Activated naive CD8-positive, alpha-beta T cell treated with anti-CD3 and anti-CD28 coated beads, Interleukin-2, amount 50 U/mL, for 24 hours (primary cell): ENCODE data around the gene TBCD.

Experiments used
- ATAC-seq: fragments of 150-1000 bp; cut with Tn5 transposase; one replicate; pipeline ENCODE4 v1.10.0; 2021
- DNase-seq: peaks from one replicate; pipeline ENCODE4 v3.0.0; 2021
- H3K27ac Mint-ChIP-seq: one replicate; pipeline ENCODE4 v1.8.0; 2021; ENCODE audit warnings: mild to moderate bottlenecking, mixed read lengths
- H3K27me3 Mint-ChIP-seq: one replicate; pipeline ENCODE4 v1.8.0; 2021; ENCODE audit warnings: mixed read lengths
- H3K36me3 Mint-ChIP-seq: one replicate; pipeline ENCODE4 v1.8.0; 2021; ENCODE audit warnings: low read depth, mixed read lengths
- H3K4me1 Mint-ChIP-seq: one replicate; pipeline ENCODE4 v1.8.0; 2021; ENCODE audit warnings: mixed read lengths
- H3K4me3 Mint-ChIP-seq: one replicate; pipeline ENCODE4 v1.8.0; 2021; ENCODE audit warnings: mild to moderate bottlenecking, moderate library complexity, mixed read lengths
- H3K9me3 Mint-ChIP-seq: one replicate; pipeline ENCODE4 v1.8.0; 2021; ENCODE audit warnings: mixed read lengths

TBCD gene

DNA sequence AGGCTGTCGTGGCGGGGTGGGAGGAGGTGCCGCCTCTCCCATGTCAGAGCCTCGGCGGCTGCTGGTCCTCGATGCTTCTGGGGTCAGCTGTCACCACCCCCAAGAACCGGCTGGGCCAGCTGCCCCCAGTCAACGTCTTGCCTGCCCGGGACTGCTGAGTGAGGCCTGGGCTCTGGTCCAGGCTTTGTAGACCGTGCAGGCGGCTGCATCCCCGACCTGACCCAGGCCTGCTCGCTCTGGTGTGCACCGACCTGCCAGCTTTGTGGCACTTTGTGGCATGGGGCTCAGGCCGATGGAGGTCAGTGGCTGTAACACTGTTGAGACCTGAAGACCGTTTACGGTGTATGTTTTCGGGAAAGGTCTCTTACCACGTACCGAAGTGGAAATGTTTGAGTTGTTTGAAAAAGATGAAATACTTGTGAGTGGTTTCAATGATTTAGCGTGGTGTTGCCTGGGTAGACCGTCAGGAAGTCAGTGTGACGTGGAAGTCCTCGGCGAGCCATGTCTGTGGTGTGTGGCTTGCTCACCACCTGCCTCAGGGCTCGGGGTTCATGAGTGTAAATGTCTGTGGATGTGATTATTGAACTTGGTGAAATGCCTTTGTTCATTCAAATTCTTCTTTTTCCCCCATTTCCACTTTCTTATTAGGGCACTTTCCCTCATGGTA lies 141.2 kb downstream of the TBCD start:
- H3K27ac Mint-ChIP-seq: peak overlapping the region; percentile 77
- peak; percentile 53 for DNase-seq
- H3K27me3 Mint-ChIP-seq: no peaks in the 10 kb centered on the region
- H3K4me3 Mint-ChIP-seq: peak overlapping the region; percentile 58
- H3K36me3 Mint-ChIP-seq: peaks cover 20% of the 10 kb centered on the region
- peak; percentile 90 for ATAC-seq
- peaks cover 31% of the 10 kb centered on the region for H3K4me1 Mint-ChIP-seq
- no peaks in the 10 kb centered on the region for H3K9me3 Mint-ChIP-seq

DNA sequence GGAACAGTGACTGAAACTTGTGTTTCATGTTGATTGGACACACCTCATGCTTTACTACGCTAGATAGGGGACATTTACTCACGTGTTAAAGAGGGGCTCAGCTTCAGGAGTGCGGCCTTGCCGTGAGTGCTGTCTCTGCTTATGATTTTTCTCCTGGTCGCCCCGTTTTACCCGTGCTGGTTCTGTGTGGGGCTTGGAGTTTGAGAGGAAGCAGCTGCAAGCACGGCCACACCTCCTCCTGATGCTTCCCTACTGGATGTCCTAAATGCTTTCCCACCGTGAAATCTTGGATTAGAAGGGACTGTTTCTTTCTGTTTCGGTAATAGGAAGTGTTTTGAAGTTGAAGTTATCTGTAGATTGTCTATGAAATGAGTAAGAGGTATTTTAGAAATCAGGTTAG lies 141.9 kb downstream of the TBCD start:
- Mint-ChIP-seq H3K36me3 (peaks cover 24% of the 10 kb centered on the region), H3K4me3 (peak overlapping the region; percentile 58), H3K4me1 (peaks cover 31% of the 10 kb centered on the region), H3K9me3 (no peaks in the 10 kb centered on the region), H3K27ac (peak overlapping the region; percentile 77), H3K27me3 (no peaks in the 10 kb centered on the region)
- ATAC-seq (no peak), DNase-seq (no peak)

DNA sequence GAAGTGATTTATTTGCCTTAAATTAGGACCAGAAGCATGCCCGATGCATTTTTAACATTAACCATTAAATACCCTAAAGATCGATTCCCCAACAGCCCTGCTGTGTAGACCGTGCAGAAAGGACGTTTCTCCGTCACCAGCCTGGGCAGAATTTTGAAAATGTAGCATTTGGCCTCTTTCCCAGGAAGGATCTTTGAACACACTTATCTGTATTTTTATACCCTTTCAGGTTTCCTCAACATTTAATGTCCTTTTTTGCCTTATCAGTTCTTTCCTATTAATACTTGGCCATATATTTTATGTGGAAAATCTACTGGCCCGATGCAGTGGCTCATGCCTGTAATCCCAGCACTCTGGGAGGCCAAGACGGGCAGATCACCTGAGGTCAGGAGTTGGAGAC lies 142.5 kb downstream of the TBCD start:
- peak overlapping the region; percentile 58 for H3K4me3 Mint-ChIP-seq

DNA sequence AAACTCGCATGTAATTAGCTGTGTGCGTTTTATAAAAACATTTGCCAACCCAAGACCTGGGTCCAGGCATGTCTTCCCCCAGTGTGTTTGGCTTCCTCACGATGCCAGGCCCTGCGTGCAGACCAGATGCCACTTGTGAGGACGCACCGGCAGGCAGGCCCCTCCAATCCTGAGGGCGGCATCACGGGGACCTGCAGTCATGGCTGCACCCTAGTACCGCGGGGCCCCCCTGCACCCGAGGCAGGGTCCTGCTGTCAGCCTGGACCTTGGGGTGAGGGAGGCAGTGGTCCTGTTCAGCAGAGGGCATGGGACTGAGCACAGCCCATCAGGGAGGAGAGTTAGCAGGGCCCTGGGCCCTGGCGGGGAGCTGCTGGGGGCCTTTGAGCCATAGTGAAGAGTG lies 143.2 kb downstream of the TBCD start:
- H3K4me3 Mint-ChIP-seq: no peak overlapping the region

More for the DNA sequence above, 142.5 kb downstream of the TBCD start:
- no peak for ATAC-seq
- peak overlapping the region; percentile 30 for H3K27ac Mint-ChIP-seq
- H3K27me3 Mint-ChIP-seq: no peaks in the 10 kb centered on the region
- peaks cover 28% of the 10 kb centered on the region for H3K36me3 Mint-ChIP-seq
- DNase-seq: no peak
- no peaks in the 10 kb centered on the region for H3K9me3 Mint-ChIP-seq
- H3K4me1 Mint-ChIP-seq: peaks cover 31% of the 10 kb centered on the region

DNA sequence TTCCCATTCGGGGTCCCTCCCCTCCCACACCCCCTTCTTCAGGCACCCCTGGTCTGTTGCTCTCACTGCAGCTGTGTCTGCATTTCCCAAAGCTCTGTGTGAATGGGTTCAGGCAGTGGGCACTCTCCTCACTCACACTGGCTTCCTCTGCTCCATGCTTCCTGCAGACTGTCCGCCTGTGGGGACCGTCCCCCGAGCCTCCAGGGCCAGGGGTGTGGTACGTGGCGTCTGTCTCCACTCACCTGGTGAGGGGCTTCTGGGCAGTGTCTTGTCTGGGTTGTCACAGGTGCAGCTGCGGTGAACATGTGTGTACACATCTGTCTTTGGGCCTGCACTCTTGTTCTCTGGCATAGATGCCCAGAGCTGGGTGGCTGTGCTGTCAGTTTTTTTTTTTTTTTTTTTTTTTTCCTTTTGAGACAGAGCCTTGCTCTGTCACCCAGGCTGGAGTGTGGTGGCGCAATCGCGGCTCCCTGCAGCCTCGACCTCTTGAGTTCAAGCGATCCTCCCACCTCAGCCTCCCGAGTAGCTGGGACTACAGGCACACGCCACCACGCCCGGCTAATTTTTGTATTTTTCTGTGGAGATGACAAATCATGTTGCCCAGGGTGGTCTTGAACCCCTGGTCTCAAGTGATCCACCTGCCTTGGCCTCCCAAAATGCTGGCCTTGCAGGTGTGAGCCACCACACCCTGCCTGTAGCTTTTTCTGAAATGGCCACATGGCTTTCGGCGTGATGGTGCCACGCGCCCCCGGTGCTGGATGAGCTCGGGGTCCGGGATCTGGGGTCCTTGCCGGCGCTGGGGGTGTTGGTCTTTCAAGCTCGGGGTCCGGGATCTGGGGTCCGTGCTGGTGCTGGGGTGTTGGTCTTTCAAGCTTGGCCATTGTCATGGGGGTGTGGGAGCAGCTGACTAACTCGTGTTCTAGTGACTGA lies 144.5 kb downstream of the TBCD start:
- no peak for ATAC-seq
- H3K27me3 Mint-ChIP-seq: no peaks in the 10 kb centered on the region
- peaks cover 24% of the 10 kb centered on the region for H3K36me3 Mint-ChIP-seq
- no peaks in the 10 kb centered on the region for H3K9me3 Mint-ChIP-seq
- H3K4me3 Mint-ChIP-seq: no peak overlapping the region
- H3K27ac Mint-ChIP-seq: no peak overlapping the region
- peaks cover 38% of the 10 kb centered on the region for H3K4me1 Mint-ChIP-seq
- DNase-seq: no peak

More for the DNA sequence above, 143.2 kb downstream of the TBCD start:
- Mint-ChIP-seq H3K36me3 (peaks cover 28% of the 10 kb centered on the region), H3K9me3 (no peaks in the 10 kb centered on the region), H3K27ac (no peak overlapping the region), H3K27me3 (no peaks in the 10 kb centered on the region), H3K4me1 (peaks cover 35% of the 10 kb centered on the region)
- ATAC-seq: no peak
- no peak for DNase-seq

DNA sequence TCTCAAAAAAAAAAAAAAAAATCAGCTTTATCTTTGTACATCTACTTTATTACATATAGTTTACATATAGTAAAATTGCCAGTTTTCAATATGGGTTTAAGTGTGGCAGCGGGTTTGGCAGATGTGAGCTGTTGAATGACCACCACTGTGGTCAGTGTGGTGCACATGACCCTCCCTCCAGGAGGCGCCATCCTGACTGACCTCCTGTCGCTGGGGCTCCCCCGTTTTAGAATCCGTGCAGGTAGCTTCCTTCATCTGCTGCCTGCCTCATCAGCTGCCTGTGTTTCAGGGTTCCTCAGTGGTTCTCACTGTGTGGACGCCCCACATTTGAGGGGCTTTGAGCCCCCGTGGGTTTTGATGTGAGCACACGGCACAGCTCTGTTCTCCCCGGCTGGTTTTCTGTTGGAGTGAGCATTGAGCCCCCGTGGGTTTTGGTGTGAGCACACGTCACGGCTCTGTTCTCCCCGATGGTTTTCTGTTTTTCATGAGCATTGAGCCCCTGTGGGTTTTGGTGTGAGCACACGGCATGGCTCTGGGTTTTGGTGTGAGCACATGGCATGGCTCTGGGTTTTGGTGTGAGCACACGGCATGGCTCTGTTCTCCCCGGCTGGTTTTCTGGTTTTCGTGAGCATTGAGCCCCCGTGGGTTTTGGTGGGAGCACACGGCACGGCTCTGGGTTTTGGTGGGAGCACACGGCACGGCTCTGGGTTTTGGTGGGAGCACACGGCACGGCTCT lies 145.8 kb downstream of the TBCD start:
- Mint-ChIP-seq H3K36me3 (peaks cover 23% of the 10 kb centered on the region), H3K4me3 (no peak overlapping the region), H3K27ac (no peak overlapping the region), H3K9me3 (no peaks in the 10 kb centered on the region), H3K27me3 (no peaks in the 10 kb centered on the region), H3K4me1 (peaks cover 30% of the 10 kb centered on the region)
- DNase-seq (no peak), ATAC-seq (no peak)

DNA sequence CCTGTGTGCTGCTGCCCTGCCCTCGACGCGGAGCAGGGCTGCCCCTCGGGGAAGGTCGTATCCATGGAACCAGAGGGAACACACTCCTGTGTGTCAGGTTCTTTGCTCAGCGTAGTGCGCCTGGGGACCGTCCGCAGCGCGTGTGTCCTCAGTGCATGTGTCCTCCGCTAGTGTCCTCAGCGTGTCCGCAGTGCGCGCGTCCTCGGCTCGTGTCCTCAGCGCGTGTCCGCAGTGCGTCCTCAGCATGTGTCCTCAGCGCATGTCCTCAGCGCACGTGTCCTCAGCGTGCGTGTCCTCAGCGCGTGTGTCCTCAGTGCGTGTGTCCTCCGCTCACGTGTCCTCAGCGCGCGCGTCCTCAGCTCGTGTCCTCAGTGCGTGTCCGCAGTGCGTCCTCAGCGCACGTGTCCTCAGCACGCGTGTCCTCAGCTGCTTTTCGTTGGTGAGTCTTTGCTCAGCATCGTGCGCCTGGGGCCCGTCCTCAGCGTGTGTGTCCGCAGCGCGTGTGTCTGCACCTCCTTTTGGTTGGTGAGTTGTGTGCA lies 147.2 kb downstream of the TBCD start:
- ATAC-seq (no peak), DNase-seq (no peak)
- H3K9me3 Mint-ChIP-seq: no peaks in the 10 kb centered on the region
- no peaks in the 10 kb centered on the region for H3K27me3 Mint-ChIP-seq
- peaks cover 14% of the 10 kb centered on the region for H3K36me3 Mint-ChIP-seq
- peaks cover 17% of the 10 kb centered on the region for H3K4me1 Mint-ChIP-seq
- no peak overlapping the region for H3K4me3 Mint-ChIP-seq
- no peak overlapping the region for H3K27ac Mint-ChIP-seq

DNA sequence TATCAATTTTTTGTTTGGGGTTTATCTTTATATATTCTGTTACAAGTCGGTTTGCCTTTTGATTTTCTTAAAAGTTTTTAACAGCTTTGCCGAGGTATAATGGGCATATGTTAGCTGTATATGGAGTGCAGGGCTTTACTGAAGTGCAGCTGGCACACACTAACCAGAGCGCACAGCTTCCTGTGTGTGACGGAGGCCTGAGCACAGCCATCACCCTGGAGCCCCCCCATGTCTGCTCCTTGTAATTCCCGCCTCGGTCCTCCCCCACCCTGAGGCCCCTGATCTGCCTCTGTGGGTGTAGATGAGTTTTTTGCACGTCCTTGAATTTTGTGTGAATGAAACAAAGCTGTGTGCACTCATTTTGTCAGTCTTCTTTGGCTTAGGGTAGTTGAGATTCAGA lies 148.1 kb downstream of the TBCD start:
- no peak for DNase-seq
- Mint-ChIP-seq H3K4me3 (no peak overlapping the region), H3K4me1 (peaks cover 9% of the 10 kb centered on the region), H3K27ac (no peak overlapping the region), H3K27me3 (no peaks in the 10 kb centered on the region), H3K9me3 (no peaks in the 10 kb centered on the region), H3K36me3 (peaks cover 14% of the 10 kb centered on the region)
- no peak for ATAC-seq

DNA sequence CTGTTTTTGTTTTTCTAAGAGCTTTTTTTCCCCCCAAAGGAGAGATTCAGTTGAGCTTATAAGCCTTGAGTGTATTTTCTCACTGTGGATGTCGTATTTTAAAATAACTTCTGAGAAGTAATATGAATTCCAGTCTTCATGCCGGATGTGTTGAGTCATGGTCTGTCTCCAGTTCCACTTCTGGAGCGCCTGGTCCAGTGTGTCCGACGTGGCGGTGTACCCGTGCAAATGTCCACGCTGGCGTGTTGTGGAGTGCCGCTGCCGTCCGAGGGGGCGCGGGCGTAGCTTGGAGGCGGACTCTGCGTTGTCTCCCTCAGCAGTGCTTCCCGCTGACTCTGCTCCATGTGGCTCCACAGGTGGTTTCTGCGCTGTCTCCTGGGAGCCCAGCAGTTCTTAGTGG lies 148.9 kb downstream of the TBCD start:
- H3K27ac Mint-ChIP-seq: no peak overlapping the region
- H3K4me3 Mint-ChIP-seq: no peak overlapping the region
- no peak for DNase-seq
- peaks cover 14% of the 10 kb centered on the region for H3K36me3 Mint-ChIP-seq
- ATAC-seq: no peak
- H3K4me1 Mint-ChIP-seq: peaks cover 8% of the 10 kb centered on the region
- no peaks in the 10 kb centered on the region for H3K9me3 Mint-ChIP-seq
- no peaks in the 10 kb centered on the region for H3K27me3 Mint-ChIP-seq

DNA sequence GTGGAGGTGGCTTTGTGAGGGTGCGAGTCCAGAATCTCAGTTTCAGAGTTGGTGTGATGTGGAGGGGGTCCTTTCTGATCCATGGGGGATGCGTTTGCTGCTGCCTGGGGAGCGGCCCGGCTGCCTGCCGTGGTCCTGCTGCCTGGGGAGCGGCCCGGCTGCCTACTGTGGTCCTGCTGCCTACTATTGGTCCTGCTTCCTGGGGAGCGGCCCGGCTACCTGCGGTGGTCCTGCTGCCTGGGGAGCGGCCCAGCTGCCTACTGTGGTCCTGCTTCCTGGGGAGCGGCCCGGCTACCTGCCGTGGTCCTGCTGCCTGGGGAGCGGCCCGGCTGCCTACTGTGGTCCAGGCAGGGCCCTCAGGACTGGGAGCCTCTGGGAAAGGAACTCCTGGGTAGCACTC lies 149.5 kb downstream of the TBCD start:
- H3K4me1 Mint-ChIP-seq: peaks cover 8% of the 10 kb centered on the region
- H3K4me3 Mint-ChIP-seq: no peak overlapping the region
- H3K27me3 Mint-ChIP-seq: no peaks in the 10 kb centered on the region
- DNase-seq (no peak), ATAC-seq (no peak)
- H3K9me3 Mint-ChIP-seq: no peaks in the 10 kb centered on the region
- H3K36me3 Mint-ChIP-seq: peaks cover 19% of the 10 kb centered on the region
- H3K27ac Mint-ChIP-seq: no peak overlapping the region

DNA sequence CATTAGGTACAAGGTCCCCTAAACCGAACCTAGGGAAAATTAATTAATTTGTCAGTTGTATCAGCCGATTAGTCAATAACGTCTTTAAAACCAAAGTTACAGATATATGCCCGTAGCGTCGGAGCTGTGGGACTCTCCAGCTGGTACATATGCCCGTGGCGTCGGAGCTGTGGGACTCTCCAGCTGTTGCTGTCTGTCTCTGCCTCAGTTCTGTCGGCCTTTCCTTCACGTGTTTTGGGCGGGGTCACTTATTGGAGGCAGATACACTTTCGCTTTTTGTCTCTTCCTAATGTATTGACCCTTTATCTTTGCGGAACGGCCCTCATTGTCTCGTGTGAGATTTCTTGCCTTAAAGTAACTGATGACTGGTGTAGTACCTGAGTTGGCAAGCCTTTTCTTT lies 150.0 kb downstream of the TBCD start:
- Mint-ChIP-seq H3K27me3 (no peaks in the 10 kb centered on the region), H3K4me3 (no peak overlapping the region), H3K36me3 (peaks cover 19% of the 10 kb centered on the region), H3K27ac (no peak overlapping the region), H3K4me1 (peaks cover 8% of the 10 kb centered on the region), H3K9me3 (no peaks in the 10 kb centered on the region)
- DNase-seq (no peak), ATAC-seq (no peak)

DNA sequence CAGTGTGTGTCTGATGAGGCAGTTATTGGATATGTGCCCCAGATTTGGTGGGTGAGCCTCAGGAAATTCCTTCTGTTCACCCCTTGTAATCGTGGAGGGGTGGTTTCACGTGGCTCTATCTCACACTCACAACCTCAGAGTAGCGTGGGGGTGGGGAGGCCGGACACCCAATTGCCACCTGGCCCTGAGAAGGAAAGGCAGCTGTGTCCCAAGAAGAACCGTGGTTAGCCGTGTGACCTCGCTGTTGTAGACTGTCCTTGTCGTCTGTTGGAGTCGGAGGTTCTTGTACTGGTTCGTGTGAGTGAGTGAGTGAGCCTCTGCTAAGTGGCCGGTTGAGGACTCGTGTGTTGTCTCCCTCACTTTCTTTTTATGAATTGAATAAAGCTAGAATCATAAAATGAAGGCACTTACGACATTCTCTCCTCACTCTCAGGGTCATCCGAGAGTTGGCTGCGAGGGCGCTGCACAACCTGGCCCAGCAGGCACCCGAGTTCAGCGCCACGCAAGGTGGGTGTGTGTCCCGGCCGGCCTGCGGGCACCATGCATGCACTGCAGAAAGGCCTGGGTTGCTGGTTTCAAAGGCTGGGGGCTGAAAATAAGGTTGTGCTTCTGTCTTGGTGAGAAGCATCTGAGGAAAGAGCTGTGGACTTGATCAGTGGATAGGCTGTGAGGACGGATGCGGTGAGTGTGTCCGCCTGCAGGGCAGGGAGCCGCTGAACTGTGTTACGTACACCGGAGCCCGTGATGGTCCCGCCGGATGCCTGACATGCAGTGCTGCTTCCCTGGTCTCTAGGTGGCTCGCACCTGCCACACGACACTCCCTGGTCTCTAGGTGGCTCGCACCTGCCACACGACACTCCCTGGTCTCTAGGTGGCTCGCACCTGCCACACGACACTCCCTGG lies 151.4 kb downstream of the TBCD start:
- no peak for DNase-seq
- Mint-ChIP-seq H3K9me3 (no peaks in the 10 kb centered on the region), H3K27ac (no peak overlapping the region), H3K27me3 (no peaks in the 10 kb centered on the region), H3K4me3 (no peak overlapping the region), H3K36me3 (peaks cover 19% of the 10 kb centered on the region), H3K4me1 (peaks cover 12% of the 10 kb centered on the region)
- ATAC-seq: no peak

DNA sequence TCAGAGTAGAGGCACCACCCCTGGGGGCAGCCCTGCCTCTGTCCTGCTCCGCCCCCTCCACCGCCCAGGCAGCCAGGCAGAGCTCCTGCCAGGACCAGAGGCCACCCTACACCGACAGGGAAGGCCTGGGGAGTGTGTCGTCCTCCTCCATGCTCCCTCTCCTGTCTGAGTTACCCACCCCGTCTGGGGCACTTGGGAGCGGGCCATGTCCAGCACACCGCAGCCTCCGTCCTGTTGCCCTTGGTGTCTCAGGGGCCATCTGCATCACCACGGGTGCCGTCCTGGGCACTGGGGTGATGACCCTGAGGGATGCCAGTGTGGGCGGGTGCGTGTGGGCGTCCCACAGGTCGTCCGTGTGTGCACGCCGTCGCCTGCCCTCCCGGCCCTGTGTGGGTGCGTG lies 153.3 kb downstream of the TBCD start:
- H3K27ac Mint-ChIP-seq: no peak overlapping the region
- H3K9me3 Mint-ChIP-seq: no peaks in the 10 kb centered on the region
- DNase-seq: no peak
- ATAC-seq: no peak
- peaks cover 11% of the 10 kb centered on the region for H3K36me3 Mint-ChIP-seq
- H3K4me1 Mint-ChIP-seq: peaks cover 16% of the 10 kb centered on the region
- no peaks in the 10 kb centered on the region for H3K27me3 Mint-ChIP-seq
- no peak overlapping the region for H3K4me3 Mint-ChIP-seq
